ENCODE results near the gene SLC39A6. TPM values are rescaled to one million over a fixed set of nuclear protein-coding genes. Genes with fewer than 3 reads are reported as not detected.
"Not testable (repeated sequence)": the region's sequence is repeated elsewhere in the genome, so short reads cannot be mapped to it uniquely, and the experiment has no call there.

The SLC39A6 gene
- total RNA-seq, 1 donor from 2014 or later = 32.1 TPM

DNA sequence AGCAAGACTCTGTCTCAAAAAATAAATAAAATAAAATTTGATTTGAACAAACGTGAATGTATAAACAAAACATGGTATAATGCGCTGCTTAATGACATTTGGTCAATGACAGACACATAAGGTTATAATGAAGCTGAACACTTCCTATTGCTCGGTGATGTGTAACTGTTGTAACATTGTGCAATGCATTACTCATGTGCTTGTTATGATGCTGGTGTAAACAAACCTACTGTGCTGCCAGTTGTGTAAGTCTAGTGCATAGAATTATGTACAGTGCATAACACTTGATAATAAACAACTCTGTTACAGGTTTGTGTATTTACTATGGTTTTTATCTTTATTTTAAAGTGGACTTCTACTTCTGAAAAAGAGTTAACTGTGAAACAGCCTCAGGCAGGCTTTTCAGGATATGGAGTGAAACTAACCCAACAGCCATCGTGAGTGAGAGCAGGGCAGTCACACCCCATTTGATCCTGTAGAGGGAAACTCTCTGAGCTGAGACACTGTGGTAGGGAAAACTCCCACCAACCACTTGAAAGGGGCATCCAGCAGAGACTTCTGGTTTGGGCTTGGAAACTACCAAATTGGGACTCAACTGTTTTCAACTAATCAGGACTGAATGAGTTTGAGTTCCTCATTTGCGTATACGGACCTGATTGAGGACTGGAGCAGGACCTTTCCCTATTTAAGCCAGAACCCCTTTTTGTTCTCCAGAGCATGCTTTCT is 53.1 kb downstream of the SLC39A6 start:
- Histone ChIP-seq H3K9me3 (peaks cover 0 to 3% of the 10 kb centered on the region in 2 donors), H3K27ac (no peak overlapping the region), H3K4me1 (no peaks in the 10 kb centered on the region), H3K36me3 (no peaks in the 10 kb centered on the region), H3K4me3 (no peak overlapping the region), H3K27me3 (no peaks in the 10 kb centered on the region)
- intact Hi-C loops (cut with DNase I) = no loop called here
- TF ChIP-seq, protein P1, sequence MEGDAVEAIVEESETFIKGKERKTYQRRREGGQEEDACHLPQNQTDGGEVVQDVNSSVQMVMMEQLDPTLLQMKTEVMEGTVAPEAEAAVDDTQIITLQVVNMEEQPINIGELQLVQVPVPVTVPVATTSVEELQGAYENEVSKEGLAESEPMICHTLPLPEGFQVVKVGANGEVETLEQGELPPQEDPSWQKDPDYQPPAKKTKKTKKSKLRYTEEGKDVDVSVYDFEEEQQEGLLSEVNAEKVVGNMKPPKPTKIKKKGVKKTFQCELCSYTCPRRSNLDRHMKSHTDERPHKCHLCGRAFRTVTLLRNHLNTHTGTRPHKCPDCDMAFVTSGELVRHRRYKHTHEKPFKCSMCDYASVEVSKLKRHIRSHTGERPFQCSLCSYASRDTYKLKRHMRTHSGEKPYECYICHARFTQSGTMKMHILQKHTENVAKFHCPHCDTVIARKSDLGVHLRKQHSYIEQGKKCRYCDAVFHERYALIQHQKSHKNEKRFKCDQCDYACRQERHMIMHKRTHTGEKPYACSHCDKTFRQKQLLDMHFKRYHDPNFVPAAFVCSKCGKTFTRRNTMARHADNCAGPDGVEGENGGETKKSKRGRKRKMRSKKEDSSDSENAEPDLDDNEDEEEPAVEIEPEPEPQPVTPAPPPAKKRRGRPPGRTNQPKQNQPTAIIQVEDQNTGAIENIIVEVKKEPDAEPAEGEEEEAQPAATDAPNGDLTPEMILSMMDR (IDR thresholded peaks at IDR 0.05) = no peak
- DNase-seq (ENCODE audit: low spot score in 2 of 2) = no peak

DNA sequence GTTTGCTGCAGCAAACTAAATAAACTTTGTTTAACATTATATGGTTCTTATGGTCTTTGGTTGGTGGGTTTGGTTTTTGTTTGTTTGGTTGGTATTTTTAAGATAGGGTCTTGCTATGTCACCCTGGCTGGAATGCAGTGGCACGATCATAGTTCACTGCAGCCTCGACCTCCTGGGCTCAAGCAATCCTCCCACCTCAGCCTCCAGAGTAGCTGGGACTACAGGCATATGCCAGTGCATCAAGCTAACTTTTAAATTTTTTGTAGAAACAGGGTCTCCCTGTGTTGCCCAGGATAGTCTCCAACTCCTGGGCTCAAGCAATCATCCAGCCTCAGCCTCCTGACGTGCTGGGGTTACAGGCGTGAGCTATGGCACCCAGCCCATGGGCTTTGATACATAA is 54.7 kb downstream of the SLC39A6 start:
- TF ChIP-seq, protein P1 (IDR thresholded peaks at IDR 0.05) = no peak
- DNase-seq (ENCODE audit: low spot score in 2 of 2) = no peak
- no peaks in the 10 kb centered on the region for H3K9me3 ChIP-seq
- no peak overlapping the region for H3K27ac ChIP-seq
- intact Hi-C loops (cut with DNase I) = no loop called here
- no peaks in the 10 kb centered on the region for H3K27me3 ChIP-seq
- H3K4me1 ChIP-seq = no peaks in the 10 kb centered on the region
- no peaks in the 10 kb centered on the region for H3K36me3 ChIP-seq
- H3K4me3 ChIP-seq = no peak overlapping the region

DNA sequence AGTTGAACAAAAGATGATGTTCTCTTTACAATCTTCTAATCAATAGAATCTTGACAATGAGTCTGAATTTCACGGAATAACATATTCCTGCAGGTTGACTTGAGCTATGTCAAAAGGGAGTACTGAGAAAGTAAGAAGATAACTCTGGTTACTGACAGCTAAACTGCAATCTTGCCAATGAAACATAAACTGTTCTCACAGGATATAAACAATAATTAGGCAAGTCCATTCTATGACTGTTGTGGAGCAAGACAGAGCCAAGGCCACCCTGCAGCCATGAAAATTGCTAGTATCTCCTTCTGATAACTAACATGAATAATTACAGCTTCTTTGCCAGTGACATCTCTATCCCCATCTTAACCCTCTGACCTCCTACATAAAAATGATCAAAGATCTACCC is 55.5 kb downstream of the SLC39A6 start:
- no peak overlapping the region for H3K4me3 ChIP-seq
- no peaks in the 10 kb centered on the region for H3K27me3 ChIP-seq
- intact Hi-C loops (cut with DNase I) = no loop called here
- no peak for DNase-seq (ENCODE audit: low spot score in 2 of 2)
- H3K9me3 ChIP-seq = no peaks in the 10 kb centered on the region
- no peak overlapping the region for H3K27ac ChIP-seq
- H3K36me3 ChIP-seq = no peaks in the 10 kb centered on the region
- TF ChIP-seq, protein P1 (IDR thresholded peaks at IDR 0.05) = no peak
- H3K4me1 ChIP-seq = no peaks in the 10 kb centered on the region

DNA sequence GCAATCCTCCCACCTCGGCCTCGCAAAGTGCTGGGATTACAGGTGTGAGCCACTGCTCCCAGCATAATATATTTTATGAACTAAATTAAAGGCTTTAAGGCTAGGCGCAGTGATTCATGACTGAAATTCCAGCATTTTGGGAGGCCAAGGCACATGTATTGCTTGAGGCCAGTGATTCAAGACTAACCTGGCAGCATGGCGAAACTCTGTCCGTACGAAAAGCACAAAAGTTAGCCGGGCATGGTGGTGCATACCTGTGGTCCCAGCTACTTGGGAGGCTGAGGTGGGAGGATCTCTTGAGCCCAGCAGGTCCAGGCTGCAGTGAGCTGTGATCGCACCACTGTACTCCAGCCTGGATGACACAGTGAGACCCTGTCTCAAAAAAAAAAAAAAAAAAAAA is 56.7 kb downstream of the SLC39A6 start:
- H3K4me1 ChIP-seq; DNase-seq (ENCODE audit: low spot score in 2 of 2); intact Hi-C loops (cut with DNase I); H3K9me3 ChIP-seq; H3K27me3 ChIP-seq; H3K36me3 ChIP-seq; H3K27ac ChIP-seq; H3K4me3 ChIP-seq: not testable (repeated sequence)

DNA sequence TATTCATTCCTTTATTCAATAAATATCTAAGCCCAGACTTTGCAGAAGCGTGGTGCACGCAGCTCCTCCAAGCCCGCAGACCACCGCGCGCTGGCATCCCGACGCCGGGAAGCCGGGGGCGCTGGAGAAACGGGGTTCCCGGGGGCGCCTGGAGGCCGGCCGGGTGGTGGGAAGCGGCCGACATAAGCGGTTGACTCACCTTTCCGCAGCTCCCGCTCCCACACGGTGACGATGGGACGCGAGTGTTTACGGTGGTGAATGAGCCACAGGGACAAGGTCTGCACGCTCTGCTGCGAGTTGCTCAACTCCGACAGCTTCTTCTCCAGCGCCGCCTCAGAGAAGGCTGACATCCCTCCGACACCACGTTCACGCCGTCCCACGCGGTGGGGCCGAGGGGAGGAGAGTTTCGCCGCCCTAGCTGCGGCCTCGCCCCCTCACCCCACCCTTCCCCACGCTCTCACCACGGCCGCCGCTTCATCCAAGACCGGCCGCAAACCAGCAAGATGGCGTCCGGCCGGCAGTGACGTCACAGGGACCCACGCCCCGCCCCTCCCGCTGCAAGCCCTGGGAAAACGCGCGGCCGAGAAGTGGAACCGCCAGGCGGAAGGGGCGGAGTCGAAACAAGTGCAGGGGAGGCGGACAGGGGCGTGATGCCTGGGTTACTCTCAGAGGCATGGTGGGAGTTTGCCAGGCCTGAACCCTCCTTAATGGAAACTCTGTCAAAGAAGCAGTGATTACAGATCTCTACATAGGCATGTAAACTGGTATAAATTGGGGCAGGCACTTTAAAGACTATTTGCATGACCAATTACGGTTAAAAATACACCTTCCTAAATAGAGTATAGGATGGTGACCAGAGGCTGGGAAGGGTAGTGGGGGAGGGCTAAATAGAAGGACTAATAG is 61.8 kb downstream of the SLC39A6 start, which contains the start of gene RPRD1A:
Gene RPRD1A, minus strand, starts transcription at position 505 of the 903 bp plus-strand sequence. Its CDS starts 155 bp downstream, at position 350.
- no peaks in the 10 kb centered on the region for H3K9me3 ChIP-seq
- peaks cover 6 to 10% of the 10 kb centered on the region in 2 donors for H3K4me1 ChIP-seq
- H3K27me3 ChIP-seq = no peaks in the 10 kb centered on the region
- peak within 1 kb of the TSS; percentile 88 to 92 for H3K27ac ChIP-seq
- intact Hi-C loops (cut with DNase I) = loop anchor here (1.0 to 5.0 kb wide), 3 partner anchors 61 to 725 kb away; partner anchors contain the start of genes ELP2, RMP24, SLC39A6 and ZNF24
- peak; percentile 83 to 98 for DNase-seq (ENCODE audit: low spot score in 2 of 2)
- H3K36me3 ChIP-seq = no peaks in the 10 kb centered on the region
- H3K4me3 ChIP-seq = peak within 1 kb of the TSS; percentile 79 to 98
- TF ChIP-seq, protein P1 (IDR thresholded peaks at IDR 0.05) = no peak

DNA sequence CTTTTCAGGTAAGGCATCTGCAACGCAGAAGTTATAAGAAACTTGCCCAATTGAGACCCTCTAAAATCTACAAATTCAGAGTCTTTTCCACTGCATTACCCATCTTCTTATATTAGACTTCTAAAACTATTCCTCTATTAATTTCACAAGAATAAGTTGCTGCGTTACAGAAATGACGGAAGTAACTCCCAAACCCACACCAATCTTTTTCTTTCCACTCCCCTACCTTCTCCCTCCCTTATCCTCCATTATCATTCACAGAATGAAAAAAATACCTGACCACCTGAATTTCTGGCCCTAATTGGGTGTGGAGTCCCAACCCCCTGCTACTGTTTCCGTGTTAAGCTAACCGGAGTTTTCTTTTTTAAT is 62.5 kb downstream of the SLC39A6 start:
- Histone ChIP-seq H3K4me1 (peaks cover 6 to 10% of the 10 kb centered on the region in 2 donors), H3K27ac (peak overlapping the region; percentile 88 to 92), H3K36me3 (no peaks in the 10 kb centered on the region), H3K27me3 (no peaks in the 10 kb centered on the region), H3K4me3 (peak overlapping the region; percentile 79 to 98), H3K9me3 (no peaks in the 10 kb centered on the region)
- DNase-seq (ENCODE audit: low spot score in 2 of 2) = no peak
- intact Hi-C loops (cut with DNase I) = loop anchor here (1.0 to 5.0 kb wide), 3 partner anchors 62 to 724 kb away; partner anchors contain the start of genes ELP2, RMP24, SLC39A6 and ZNF24
- TF ChIP-seq, protein P1 (IDR thresholded peaks at IDR 0.05) = no peak

Measured in ascending aorta (tissue), 2 donors.